Mesendoderm (in vitro differentiated cells): ENCODE data around the gene ZNF827.

ENCODE experiments used
- DNase-seq: peaks from one replicate; pipeline ENCODE4 v3.0.0; 2013
- H2AK5ac ChIP-seq: 2 replicates; pipeline ENCODE4 v1.6.1; 2013; ENCODE audit warnings: low read length, inconsistent platforms
- H2BK120ac ChIP-seq: 2 replicates; pipeline ENCODE4 v1.6.1; 2013; ENCODE audit warnings: low read depth, mild to moderate bottlenecking, low read length, moderate library complexity, mixed read lengths
- H2BK15ac ChIP-seq: replicated peaks from 2 replicates; pipeline ENCODE4 v1.6.1; 2013; ENCODE audit warnings: low read depth, mild to moderate bottlenecking, moderate library complexity
- H2BK5ac ChIP-seq: 2 replicates; pipeline ENCODE4 v1.6.1; 2013; ENCODE audit warnings: low read length, inconsistent platforms
- H3K18ac ChIP-seq: 2 replicates; pipeline ENCODE4 v1.6.1; 2013; ENCODE audit warnings: mild to moderate bottlenecking, low read length, mixed read lengths
- H3K23ac ChIP-seq: one replicate; pipeline ENCODE4 v1.6.1; 2013; ENCODE audit warnings: low read length
- H3K27ac ChIP-seq: 2 replicates; pipeline ENCODE4 v1.5.1; 2013; ENCODE audit warnings: low read depth, mild to moderate bottlenecking, inconsistent platforms, low read length, moderate library complexity
- H3K27me3 ChIP-seq: 2 replicates; pipeline ENCODE4 v1.6.1; 2013; ENCODE audit warnings: low read length, control low read depth, mild to moderate bottlenecking, inconsistent platforms; ENCODE audit not compliant: insufficient read depth, poor library complexity
- H3K36me3 ChIP-seq: 2 replicates; pipeline ENCODE4 v1.6.1; 2013; ENCODE audit warnings: low read length, inconsistent platforms; ENCODE audit not compliant: control insufficient read depth, insufficient read depth
- H3K4ac ChIP-seq: one replicate; pipeline ENCODE4 v1.6.1; 2013; ENCODE audit warnings: low read depth, mild to moderate bottlenecking, low read length, moderate library complexity
- H3K4me1 ChIP-seq: 2 replicates; pipeline ENCODE4 v1.6.1; 2013; ENCODE audit warnings: low read depth, low read length, inconsistent platforms; ENCODE audit not compliant: control insufficient read depth
- H3K4me2 ChIP-seq: 2 replicates; pipeline ENCODE4 v1.6.1; 2013; ENCODE audit warnings: low read length
- H3K4me3 ChIP-seq: 2 replicates; pipeline ENCODE4 v1.5.1; 2013; ENCODE audit warnings: mild to moderate bottlenecking, low read length
- H3K56ac ChIP-seq: one replicate; pipeline ENCODE4 v1.6.1; 2013; ENCODE audit warnings: low read length
- H3K79me1 ChIP-seq: 2 replicates; pipeline ENCODE4 v1.6.1; 2013; ENCODE audit warnings: low read length, inconsistent platforms
- H3K79me2 ChIP-seq: 2 replicates; pipeline ENCODE4 v1.6.1; 2013; ENCODE audit warnings: mild to moderate bottlenecking, low read length; ENCODE audit not compliant: control insufficient read depth, insufficient read depth
- H3K9ac ChIP-seq: 2 replicates; pipeline ENCODE4 v1.6.1; 2013; ENCODE audit warnings: low read length, inconsistent platforms
- H4K5ac ChIP-seq: one replicate; pipeline ENCODE4 v1.6.1; 2013; ENCODE audit warnings: low read length
- H4K8ac ChIP-seq: one replicate; pipeline ENCODE4 v1.6.1; 2013; ENCODE audit warnings: low read depth, mild to moderate bottlenecking, control low read depth, low read length, moderate library complexity
- WGBS: extraction: QIAGEN DNeasy Blood & Tissue Kit; methylation state at CpG from one replicate; pipeline ENCODE4 v1.1.7; 2013; ENCODE audit warnings: low lambda C conversion rate, missing lambda C conversion rate; ENCODE audit not compliant: insufficient coverage; ENCODE audit errors: extremely low coverage; 5-methylcytosine and 5-hydroxymethylcytosine counted together

Gene ZNF827

DNA sequence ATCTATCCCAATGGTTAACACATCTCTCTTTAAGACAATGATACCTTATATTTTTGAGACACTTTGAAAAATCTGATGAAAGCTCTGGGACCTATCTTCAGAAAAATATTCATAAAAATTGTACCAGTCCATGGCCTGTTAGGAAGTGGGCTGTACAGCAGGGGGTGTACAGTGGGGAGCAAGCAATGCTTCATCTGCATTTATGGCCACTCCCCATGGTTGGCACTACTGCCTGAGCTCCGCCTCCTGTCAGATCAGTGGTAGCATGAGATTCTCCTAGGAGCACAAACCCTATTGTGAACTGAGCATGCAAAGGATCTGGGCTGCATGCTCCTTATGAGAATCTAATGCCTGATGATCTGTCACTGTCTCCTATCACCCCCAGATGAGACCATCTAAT lies 216.1 kb downstream of the ZNF827 start:
- WGBS: no CpG with 5 or more reads among the region's 1 CpG
- Histone ChIP-seq H3K4me3 (no peak overlapping the region), H3K18ac (no peak overlapping the region), H3K79me2 (no peaks in the 10 kb centered on the region), H3K56ac (no peak overlapping the region), H3K9ac (no peak overlapping the region), H2BK5ac (no peak overlapping the region), H3K4ac (no peak overlapping the region), H4K5ac (no peak overlapping the region), H3K23ac (no peak overlapping the region), H3K27me3 (no peaks in the 10 kb centered on the region), H2AK5ac (no peak overlapping the region), H3K4me2 (no peak overlapping the region), H2BK120ac (no peak overlapping the region), H3K36me3 (no peaks in the 10 kb centered on the region), H4K8ac (no peak overlapping the region), H3K27ac (no peak overlapping the region), H2BK15ac (no peak overlapping the region), H3K79me1 (no peaks in the 10 kb centered on the region), H3K4me1 (peaks cover 2% of the 10 kb centered on the region)
- no peak for DNase-seq

DNA sequence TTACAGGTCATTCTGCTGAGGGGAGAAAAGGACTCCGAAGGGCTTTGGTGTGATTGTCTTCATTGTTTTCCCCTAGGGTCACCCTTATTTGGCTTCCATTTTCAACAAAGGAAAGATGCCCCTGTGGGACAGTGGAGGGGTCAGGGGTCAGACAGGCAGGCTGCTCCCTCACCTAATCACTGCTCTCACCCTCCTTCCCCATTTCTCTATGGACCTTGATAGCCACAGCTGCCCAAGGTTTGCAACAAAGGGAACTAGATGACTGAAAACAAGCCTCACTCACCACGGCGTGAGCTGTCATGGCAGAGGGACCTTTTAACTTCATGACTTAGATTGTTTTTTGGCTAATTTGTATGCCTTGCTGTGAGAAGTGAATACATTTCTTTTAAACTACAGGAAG lies 218.0 kb downstream of the ZNF827 start:
- no CpG with 5 or more reads among the region's 3 CpGs for WGBS
- Histone ChIP-seq H3K27ac (no peak overlapping the region), H3K18ac (no peak overlapping the region), H2BK5ac (no peak overlapping the region), H3K56ac (no peak overlapping the region), H2AK5ac (peak overlapping the region; percentile 73), H3K4me2 (no peak overlapping the region), H3K4ac (no peak overlapping the region), H2BK15ac (no peak overlapping the region), H4K5ac (no peak overlapping the region), H4K8ac (no peak overlapping the region), H3K4me1 (peaks cover 2% of the 10 kb centered on the region), H3K36me3 (no peaks in the 10 kb centered on the region), H2BK120ac (no peak overlapping the region), H3K79me1 (no peaks in the 10 kb centered on the region), H3K27me3 (no peaks in the 10 kb centered on the region), H3K9ac (no peak overlapping the region), H3K4me3 (no peak overlapping the region), H3K23ac (no peak overlapping the region), H3K79me2 (no peaks in the 10 kb centered on the region)
- no peak for DNase-seq

DNA sequence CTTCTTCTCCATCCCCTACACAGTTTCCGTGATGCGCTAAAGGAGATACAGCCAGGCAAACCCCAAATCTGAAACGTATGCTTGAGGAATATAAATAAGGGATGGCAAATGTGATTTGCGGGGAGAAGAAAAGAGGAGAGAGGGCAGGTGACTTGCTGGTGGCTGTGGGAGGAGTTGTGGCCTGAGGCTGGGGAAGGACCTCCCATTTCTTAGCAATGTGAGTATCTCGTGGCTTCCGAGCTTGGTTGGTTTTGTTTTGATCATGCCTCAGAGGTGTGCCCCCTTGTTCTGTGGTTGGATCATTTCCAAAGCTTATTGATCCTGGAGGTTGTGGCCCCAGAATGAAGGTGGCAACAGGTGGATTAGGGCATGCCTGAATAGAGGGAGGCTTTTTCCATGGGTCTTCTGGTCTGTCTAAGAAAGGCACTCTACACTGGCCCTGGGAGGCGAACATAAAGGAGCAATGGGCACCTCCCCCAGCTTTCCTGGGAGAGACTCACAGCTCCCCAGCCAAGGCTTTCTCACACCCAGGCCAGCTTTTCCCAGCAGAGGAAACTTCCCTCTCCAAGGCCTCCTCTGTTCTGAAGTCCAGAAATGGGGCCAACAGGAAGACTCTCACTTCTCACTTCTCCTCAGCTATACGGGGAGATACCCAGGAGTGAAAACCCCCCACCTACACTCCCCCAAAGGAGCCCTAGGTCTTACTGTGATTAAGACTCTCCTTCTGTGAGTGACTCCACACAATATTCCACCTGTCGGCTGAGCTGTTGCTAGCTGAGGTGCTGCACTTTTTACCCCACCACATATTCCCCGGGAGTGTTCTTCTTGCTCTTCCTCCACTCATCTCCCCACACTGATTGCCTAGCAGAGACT lies 218.6 kb downstream of the ZNF827 start:
- no CpG with 5 or more reads among the region's 10 CpGs for WGBS
- Histone ChIP-seq H4K8ac (no peak overlapping the region), H3K27ac (no peak overlapping the region), H3K4me1 (peaks cover 2% of the 10 kb centered on the region), H2BK5ac (no peak overlapping the region), H3K27me3 (no peaks in the 10 kb centered on the region), H3K36me3 (no peaks in the 10 kb centered on the region), H4K5ac (no peak overlapping the region), H3K79me2 (no peaks in the 10 kb centered on the region), H3K4me2 (no peak overlapping the region), H3K4me3 (no peak overlapping the region), H3K9ac (no peak overlapping the region), H3K4ac (no peak overlapping the region), H2BK15ac (no peak overlapping the region), H3K79me1 (no peaks in the 10 kb centered on the region), H3K18ac (peak overlapping the region; percentile 4), H2AK5ac (peak overlapping the region; percentile 31), H3K23ac (no peak overlapping the region), H2BK120ac (no peak overlapping the region), H3K56ac (peak overlapping the region; percentile 18)
- no peak for DNase-seq

DNA sequence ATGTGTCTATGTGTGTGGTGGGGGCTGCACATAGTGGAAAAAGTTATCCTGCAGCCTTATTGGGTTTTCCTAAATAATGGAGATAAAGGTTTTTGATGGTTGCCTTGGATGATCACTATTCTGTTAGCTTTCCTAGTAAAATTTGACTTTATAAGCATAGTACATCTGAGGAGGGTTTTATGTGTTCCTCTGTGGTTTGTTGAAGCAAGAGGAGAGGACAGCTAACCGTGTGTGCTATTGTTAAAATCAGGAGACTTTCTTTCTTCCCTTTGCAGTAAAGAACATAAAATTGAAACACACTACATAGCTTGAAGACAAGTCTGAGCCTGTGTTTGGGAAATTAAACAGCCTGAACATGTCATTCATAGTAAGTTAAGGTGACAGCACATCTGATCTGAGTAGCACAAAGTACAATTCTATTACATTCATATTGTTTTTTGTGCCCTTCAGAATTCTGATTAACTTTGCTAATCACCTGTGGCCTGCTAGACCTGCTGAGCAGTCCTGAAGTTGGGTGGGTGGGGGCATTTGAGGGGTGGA lies 221.9 kb downstream of the ZNF827 start:
- no peak overlapping the region for H2AK5ac ChIP-seq
- no peak overlapping the region for H3K18ac ChIP-seq
- WGBS: no CpG with 5 or more reads among the region's 1 CpG
- H4K5ac ChIP-seq: no peak overlapping the region
- no peak overlapping the region for H3K9ac ChIP-seq
- H3K4me3 ChIP-seq: no peak overlapping the region
- no peak overlapping the region for H2BK5ac ChIP-seq
- H3K27me3 ChIP-seq: no peaks in the 10 kb centered on the region
- no peak overlapping the region for H3K56ac ChIP-seq
- H3K4ac ChIP-seq: no peak overlapping the region
- H3K23ac ChIP-seq: no peak overlapping the region
- H4K8ac ChIP-seq: no peak overlapping the region
- H2BK120ac ChIP-seq: no peak overlapping the region
- no peak overlapping the region for H3K27ac ChIP-seq
- no peaks in the 10 kb centered on the region for H3K79me2 ChIP-seq
- no peaks in the 10 kb centered on the region for H3K79me1 ChIP-seq
- no peaks in the 10 kb centered on the region for H3K36me3 ChIP-seq
- no peak for DNase-seq
- H3K4me1 ChIP-seq: peaks cover 2% of the 10 kb centered on the region
- H3K4me2 ChIP-seq: no peak overlapping the region
- H2BK15ac ChIP-seq: no peak overlapping the region

DNA sequence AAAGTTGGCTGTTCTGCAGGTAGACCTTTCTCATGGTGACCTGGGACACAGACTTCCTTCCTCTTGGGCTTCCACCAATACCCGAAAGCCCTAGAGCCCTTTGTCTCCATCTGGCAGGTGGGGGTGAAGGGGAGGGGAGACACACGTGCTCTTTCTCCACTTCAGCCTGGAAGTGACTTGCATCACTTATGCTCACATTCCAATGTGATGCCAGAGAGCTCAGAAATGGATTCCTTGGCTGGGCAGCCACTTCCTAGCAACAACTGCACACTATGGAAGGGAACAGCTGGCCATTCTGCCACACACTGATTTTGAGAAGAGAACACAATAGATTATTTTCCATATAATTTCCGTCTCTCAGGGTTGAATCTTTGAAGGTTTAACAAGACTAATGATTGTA lies 222.4 kb downstream of the ZNF827 start:
- Histone ChIP-seq H3K4ac (no peak overlapping the region), H2BK5ac (no peak overlapping the region)
- peak; percentile 70 for DNase-seq

More for the DNA sequence above, 222.4 kb downstream of the ZNF827 start:
- Histone ChIP-seq H3K9ac (no peak overlapping the region), H4K5ac (no peak overlapping the region), H2BK15ac (no peak overlapping the region), H2AK5ac (no peak overlapping the region), H4K8ac (no peak overlapping the region), H3K36me3 (no peaks in the 10 kb centered on the region), H3K27me3 (no peaks in the 10 kb centered on the region), H3K23ac (no peak overlapping the region), H2BK120ac (no peak overlapping the region), H3K4me3 (no peak overlapping the region), H3K27ac (no peak overlapping the region), H3K18ac (no peak overlapping the region), H3K4me2 (no peak overlapping the region), H3K4me1 (peaks cover 2% of the 10 kb centered on the region), H3K79me1 (no peaks in the 10 kb centered on the region), H3K79me2 (no peaks in the 10 kb centered on the region), H3K56ac (no peak overlapping the region)
- WGBS: no CpG with 5 or more reads among the region's 3 CpGs
